Transverse colon (tissue), 4 donors: ENCODE results near the gene CARMIL3.

Experiments
- CTCF ChIP-seq, 5 experiments: fragments of 200-600 bp in 3 of 5; fragments of 450-650 bp in 2 of 5; sonication (generic) in 3 of 5; IDR thresholded peaks; 1 replicate in 2 of 5; 2 replicates in 3 of 5; pipeline ENCODE4 v1.5.1; 2016 to 2017; ENCODE audit warnings: antibody characterized with exemption in 5 of 5, inconsistent platforms in 3 of 5, mild to moderate bottlenecking in 2 of 5, moderate library complexity in 1 of 5
- EP300 ChIP-seq: sonication (generic); formaldehyde crosslinking; IDR thresholded peaks from one replicate; pipeline ENCODE4 v1.6.1; 2017; ENCODE audit warnings: antibody characterized with exemption, low read depth
- POLR2A ChIP-seq: fragments of 450-650 bp; IDR thresholded peaks from one replicate; pipeline ENCODE4 v1.6.1; 2016; ENCODE audit warnings: antibody characterized with exemption, mild to moderate bottlenecking, moderate library complexity
- POLR2AphosphoS5 ChIP-seq, 3 donors: sonication (generic); formaldehyde crosslinking; IDR thresholded peaks; one replicate each; pipeline ENCODE4 v1.6.1; 2016; ENCODE audit warnings: antibody characterized with exemption in 3 of 3

DNA sequence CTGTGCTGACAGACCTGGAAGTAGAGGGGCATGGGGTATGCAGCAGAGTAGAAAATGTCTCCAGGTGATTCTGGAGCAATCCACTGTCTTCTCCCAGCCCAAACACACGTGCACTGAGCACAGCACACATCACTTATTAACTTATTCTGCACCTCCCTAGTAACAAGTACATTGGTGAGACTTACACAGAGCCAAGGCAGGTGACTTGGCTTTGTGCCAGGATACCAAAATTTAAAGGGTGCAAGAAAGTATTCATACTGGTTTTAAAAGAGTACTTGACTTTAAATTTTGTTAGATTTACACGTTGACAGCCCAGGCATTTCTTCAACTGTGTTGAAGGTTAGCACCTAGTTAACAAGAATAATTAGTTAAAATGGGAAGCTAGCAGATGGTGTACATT is 11.1 kb upstream of the CARMIL3 start:
- TF ChIP-seq CTCF (IDR thresholded peaks at IDR 0.05) (no peak), POLR2AphosphoS5 (IDR thresholded peaks at IDR 0.05) (no peak), EP300 (no peak), POLR2A (no peak)
